Hindlimb muscle (tissue), 1 donor: ENCODE results near the gene ARRB1. TPM values are rescaled to one million over a fixed set of nuclear protein-coding genes. Genes with fewer than 3 reads are reported as not detected.
A peak's percentile ranks its signal among the peaks of the same experiment; 100 is the strongest.

Source experiments
- DNase-seq: peaks from one replicate; pipeline ENCODE4 v3.0.0-alpha.2; 2013
- polyA plus RNA-seq: library from polyadenylated mRNA; unstranded; fragments of 120-200 nt; gene quantifications from one replicate; pipeline ENCODE4 v1.2.1, GENCODE V29; 2013; ENCODE audit not compliant: insufficient read length

ARRB1 gene
- polyA plus RNA-seq, 1 donor = 20.6 TPM

- DNase-seq = no peak
Observed at GRCh38 chr11:75246671-75247350, 104.7 kb downstream of the ARRB1 start.

DNA sequence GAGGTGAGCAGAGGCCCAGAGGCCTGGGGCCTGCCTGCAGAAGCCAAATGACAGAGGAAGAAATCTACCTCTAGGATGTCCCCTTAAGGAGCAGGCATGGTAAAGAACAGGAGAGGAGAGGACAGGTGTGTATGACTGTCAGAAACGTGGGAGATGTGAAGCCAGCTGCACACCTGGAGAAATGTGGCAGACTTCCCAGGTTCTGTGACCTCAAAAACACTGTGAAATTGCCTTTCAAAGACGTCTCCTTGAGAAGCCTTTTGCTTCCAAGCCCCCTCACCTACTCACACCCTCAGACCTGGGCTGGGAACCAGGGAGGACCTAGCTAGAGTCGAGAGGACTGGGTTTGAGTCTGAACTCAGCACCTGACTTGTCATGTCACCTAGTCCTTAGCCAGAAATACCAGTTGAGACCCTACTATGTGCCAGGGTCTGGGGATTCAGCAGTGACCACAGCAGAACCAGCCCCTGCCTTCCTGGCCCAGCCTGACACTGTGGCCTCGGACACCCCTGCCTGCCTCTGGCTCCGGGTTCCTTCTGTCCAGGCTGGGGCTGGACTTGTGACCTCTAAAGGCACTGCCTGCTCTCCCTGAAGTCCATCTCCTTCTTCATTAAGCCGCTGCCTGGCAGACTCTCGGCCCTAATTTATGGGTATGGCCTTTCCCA is 105.3 kb downstream of the ARRB1 start:
- DNase-seq = no peak

GRCh38 chr11:75245356-75246005 is 106.0 kb downstream of the ARRB1 start:
- DNase-seq = no peak

DNA sequence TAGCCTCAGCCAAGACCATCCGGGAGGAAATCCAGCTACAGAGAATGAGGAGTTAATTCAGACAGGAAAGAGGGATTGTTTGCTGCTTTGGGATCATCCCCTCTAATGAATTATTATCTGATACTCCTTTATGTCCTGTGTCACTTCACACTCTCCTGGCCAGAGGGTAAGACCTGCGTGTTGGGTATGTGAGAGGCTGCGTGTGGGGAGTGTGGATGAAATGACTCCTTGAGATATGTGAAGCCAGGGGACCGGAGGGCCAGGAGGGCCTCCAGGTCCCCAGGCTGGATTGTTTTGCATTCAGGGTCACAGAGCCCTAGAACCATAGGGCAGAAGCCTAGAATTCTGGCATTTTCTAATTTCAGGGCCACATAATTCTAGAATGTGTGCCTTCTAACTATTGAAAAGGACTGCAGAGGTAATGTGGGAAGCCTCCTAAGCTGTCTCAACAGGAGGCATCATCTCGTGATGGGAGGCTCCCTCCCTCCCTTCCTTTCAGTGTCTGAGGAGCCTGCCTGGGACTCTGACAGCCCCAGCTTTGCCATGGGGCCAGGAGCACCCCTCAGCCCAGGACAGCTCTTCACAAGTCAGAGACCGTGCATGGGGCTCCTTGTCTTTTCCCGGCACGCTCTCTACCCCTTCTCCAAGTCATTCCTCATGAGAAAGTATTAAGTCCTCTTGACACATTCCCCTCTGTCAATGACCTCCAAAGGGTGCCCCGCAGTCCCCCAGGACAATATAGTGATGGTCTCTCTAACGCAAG is 107.2 kb downstream of the ARRB1 start:
- no peak for DNase-seq

DNA sequence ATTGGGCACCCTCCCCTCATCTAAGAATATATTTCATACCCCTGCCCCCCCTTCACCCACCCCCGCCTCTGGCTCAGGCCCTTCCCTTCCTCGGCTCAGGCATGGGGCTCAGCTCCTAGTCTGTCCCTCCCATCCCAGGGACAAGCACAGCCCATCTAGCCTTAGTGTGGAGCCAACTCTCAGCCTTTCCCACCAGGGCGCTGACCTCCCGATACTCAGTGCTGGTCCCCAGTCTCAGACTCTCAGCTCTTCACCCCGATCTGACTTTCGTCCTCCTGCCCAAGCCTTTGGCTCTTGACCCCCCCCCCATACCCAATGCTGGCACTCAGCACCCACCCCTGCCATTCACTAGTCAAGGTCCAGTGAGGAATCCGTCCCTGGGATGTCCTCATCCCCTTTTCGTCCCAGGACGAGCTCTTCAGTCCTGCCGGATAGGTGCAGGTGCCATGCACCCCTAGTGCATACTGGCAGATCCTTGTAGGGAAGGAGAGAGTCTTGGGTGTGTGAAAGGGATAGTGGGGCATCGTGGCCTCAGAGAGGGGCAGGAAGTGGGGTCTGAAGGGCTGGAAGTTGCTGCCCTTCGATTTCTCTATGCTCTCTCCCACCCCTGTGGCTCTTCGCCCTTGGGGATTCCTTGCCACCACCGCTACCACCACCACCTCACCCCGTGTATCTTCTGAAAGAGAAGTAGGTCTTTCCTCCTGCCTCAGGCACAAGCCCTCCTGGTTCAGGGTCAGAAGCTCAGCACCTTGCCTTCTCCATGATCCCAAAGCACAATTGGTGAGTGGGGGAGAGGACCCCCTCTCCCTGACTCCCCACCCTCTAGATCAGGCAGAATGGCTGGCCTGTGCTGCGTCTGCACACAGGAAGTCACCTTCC is 108.5 kb downstream of the ARRB1 start:
- DNase-seq = no peak

GRCh38 chr11:75241906-75242644 is 109.4 kb downstream of the ARRB1 start:
- DNase-seq = no peak

GRCh38 chr11:75241036-75241905 is 110.2 kb downstream of the ARRB1 start:
- DNase-seq = peak; percentile 96

- peak; percentile 34 for DNase-seq
Observed at GRCh38 chr11:75240311-75241035, 111.0 kb downstream of the ARRB1 start, which contains the start of gene TPBGL. TPBGL (plus strand) TSS chr11:75240774; CDS start chr11:75241050, 276 bp downstream.

GRCh38 chr11:75239531-75240290 is 111.8 kb downstream of the ARRB1 start:
- DNase-seq = no peak

GRCh38 chr11:75238595-75239440 is 112.6 kb downstream of the ARRB1 start:
- DNase-seq = no peak

GRCh38 chr11:75237050-75237449 is 114.4 kb downstream of the ARRB1 start:
- DNase-seq = no peak

DNA sequence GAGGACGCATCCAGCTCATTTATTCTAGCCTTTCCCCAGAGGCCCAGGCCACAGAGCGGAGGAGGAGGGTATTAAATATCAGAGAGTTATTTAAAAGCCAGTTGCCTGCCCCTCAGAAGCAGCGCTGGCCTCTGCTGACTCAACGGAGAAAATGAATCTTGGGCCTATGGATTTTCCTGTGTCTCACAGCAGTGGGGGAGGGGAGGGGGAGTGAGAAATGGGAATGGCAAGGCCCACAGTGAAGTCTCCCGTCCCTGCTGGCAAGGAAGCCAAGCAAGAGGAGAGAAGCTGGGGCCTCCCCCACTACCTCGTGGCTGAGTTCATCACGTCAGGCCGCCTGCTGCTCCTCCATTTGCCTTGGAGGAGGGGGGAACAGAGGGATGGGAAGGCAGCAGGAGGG is 115.4 kb downstream of the ARRB1 start:
- DNase-seq = no peak

DNA sequence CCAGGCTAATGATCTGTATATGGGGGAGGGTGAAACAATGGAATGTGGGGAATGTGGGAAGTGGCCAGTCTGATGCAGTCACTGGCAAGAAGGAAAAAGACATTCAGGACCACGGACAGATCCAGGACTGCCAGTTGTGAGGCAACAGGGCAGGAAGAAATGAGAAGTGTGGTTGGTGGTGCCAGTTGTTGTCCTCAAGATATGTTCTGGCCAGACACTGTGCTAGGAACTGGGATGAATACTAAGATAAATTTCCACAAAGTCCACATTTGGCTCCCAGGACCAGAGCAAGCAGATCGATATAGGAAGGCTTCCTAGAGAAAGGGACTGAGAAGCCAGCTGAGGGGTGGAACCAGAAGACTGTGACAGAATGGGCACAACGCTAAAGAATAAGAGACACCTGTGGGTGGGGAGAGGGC is 117.7 kb downstream of the ARRB1 start:
- peak; percentile 25 for DNase-seq

DNA sequence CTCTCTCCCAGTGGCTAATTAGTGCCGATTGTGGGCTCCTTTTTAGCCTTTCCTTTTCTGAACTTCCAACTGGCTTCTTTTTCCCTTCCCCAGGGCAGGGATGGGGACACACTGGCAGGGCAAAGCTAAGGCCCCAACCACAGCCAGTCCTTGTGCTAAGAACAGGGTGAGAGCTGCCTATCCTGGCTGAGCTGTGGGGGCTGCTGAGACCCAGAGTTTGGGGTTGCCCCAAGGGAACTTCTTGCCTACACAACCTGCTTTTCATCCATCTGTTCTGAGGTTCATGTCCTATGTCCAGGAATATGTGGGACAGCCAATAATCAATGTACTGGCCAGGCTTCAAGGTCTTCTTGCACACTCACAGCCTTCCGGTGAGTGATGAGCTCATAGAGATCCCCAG is 120.8 kb downstream of the ARRB1 start:
- DNase-seq = no peak

- no peak for DNase-seq
Observed at GRCh38 chr11:75229466-75229865, 122.0 kb downstream of the ARRB1 start.

GRCh38 chr11:75225794-75226193 is 125.7 kb downstream of the ARRB1 start:
- no peak for DNase-seq

DNA sequence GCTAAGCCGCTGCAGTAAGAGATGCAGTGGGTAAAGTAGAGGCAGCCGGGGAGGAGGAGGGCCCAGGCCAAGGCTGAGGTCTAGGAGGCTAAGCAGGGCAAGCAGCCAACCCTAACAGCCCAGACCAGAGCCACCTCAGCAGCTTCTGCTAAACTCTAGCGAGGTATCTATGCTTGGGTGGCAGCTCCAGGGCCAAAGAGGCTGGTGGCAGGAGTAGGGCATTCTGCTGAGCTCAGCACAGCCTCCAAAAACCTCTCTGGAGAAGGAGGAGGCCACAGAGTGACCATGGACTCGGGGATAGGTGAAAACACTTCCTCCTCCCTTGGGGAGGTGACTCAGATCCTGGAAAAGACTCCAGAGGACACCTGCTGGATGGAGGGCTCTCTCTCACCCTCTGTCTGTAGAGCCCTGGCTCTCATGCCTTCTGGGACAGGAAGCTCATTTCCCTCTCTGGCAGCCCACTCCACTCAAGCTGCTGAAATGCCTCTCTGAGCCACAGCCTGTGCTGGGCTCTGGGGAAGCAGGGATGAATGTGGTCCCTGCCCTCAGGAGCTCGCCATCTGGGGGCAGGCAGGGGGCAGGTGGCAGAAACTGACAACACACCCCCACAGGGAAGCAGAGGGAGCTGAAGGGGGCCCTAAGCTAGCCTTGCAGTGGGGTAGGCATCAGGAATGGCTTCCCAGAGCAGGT is 127.4 kb downstream of the ARRB1 start:
- no peak for DNase-seq
